Keratinocyte (primary cell): Measurements from ENCODE around the gene OS9. TPM values are rescaled to one million over a fixed set of nuclear protein-coding genes. Genes with fewer than 3 reads are reported as not detected.
"Not testable (repeated sequence)": the region's sequence is repeated elsewhere in the genome, so short reads cannot be mapped to it uniquely, and the experiment has no call there.

ENCODE experiments used
- DNase-seq: peaks from one replicate; pipeline ENCODE4 v3.0.0-alpha.2; 2011; ENCODE audit warnings: low read depth, missing footprints, low spot score
- FAIRE-seq: peaks from 2 replicates; lab custom pipeline; 2011; peaks lifted over from hg19 to GRCh38; lab: Jason Lieb, UNC
- H2AFZ ChIP-seq: 2 replicates; pipeline ENCODE4 v1.6.0; 2012; ENCODE audit warnings: low read length, control low read depth, inconsistent platforms; ENCODE audit not compliant: control insufficient read depth
- H3K27ac ChIP-seq: 2 replicates; pipeline ENCODE4 v1.5.1; 2011; ENCODE audit warnings: low read length; ENCODE audit not compliant: control insufficient read depth, insufficient read depth
- H3K27me3 ChIP-seq: 3 replicates; pipeline ENCODE4 v1.6.0; 2011; ENCODE audit warnings: low read length; ENCODE audit not compliant: control insufficient read depth, insufficient read depth; ENCODE audit errors: extremely low read depth
- H3K36me3 ChIP-seq, 2 experiments: 2 replicates in 1 of 2; 3 replicates in 1 of 2; pipeline ENCODE4 v1.5.1; 2011; ENCODE audit warnings: low read length in 2 of 2, mild to moderate bottlenecking in 1 of 2; ENCODE audit not compliant: control insufficient read depth in 2 of 2, insufficient read depth in 2 of 2; ENCODE audit errors: extremely low read depth in 1 of 2
- H3K4me1 ChIP-seq: 3 replicates; pipeline ENCODE4 v1.5.1; 2011; ENCODE audit warnings: low read length; ENCODE audit not compliant: control insufficient read depth, insufficient read depth; ENCODE audit errors: extremely low read depth
- H3K4me2 ChIP-seq: 3 replicates; pipeline ENCODE4 v1.6.0; 2011; ENCODE audit warnings: low read depth, low read length; ENCODE audit not compliant: control insufficient read depth, insufficient read depth; ENCODE audit errors: extremely low read depth
- H3K4me3 ChIP-seq, 3 experiments: fragments of 200-600 bp in 1 of 3; sonication (generic) in 1 of 3; 2 replicates in 2 of 3; 3 replicates in 1 of 3; pipeline ENCODE4 v1.5.1; 2011 to 2016; ENCODE audit warnings: low read length in 3 of 3, mild to moderate bottlenecking in 3 of 3, control low read depth in 2 of 3, inconsistent platforms in 1 of 3, low read depth in 1 of 3, mixed read lengths in 1 of 3, mixed run types in 1 of 3, moderate library complexity in 1 of 3; ENCODE audit not compliant: control insufficient read depth in 2 of 3, insufficient read depth in 2 of 3; ENCODE audit errors: extremely low read depth in 1 of 3
- H3K79me2 ChIP-seq: 2 replicates; pipeline ENCODE4 v1.6.0; 2012; ENCODE audit warnings: low read length; ENCODE audit not compliant: control insufficient read depth, insufficient read depth
- H3K9ac ChIP-seq: 3 replicates; pipeline ENCODE4 v1.6.0; 2011; ENCODE audit warnings: low read length; ENCODE audit not compliant: control insufficient read depth, insufficient read depth; ENCODE audit errors: extremely low read depth
- H3K9me1 ChIP-seq: 3 replicates; pipeline ENCODE4 v1.6.0; 2011; ENCODE audit warnings: low read length; ENCODE audit not compliant: control insufficient read depth, insufficient read depth; ENCODE audit errors: extremely low read depth
- H3K9me3 ChIP-seq: 2 replicates; pipeline ENCODE4 v1.5.1; 2012; ENCODE audit warnings: low read depth, low read length; ENCODE audit not compliant: control insufficient read depth
- H4K20me1 ChIP-seq: 3 replicates; pipeline ENCODE4 v1.6.0; 2011; ENCODE audit warnings: low read length; ENCODE audit not compliant: control insufficient read depth, insufficient read depth; ENCODE audit errors: extremely low read depth
- CTCF ChIP-seq, 3 experiments: IDR thresholded peaks in 1 of 3; conservative IDR thresholded peaks in 1 of 3; optimal IDR thresholded peaks in 1 of 3; 2 replicates in 2 of 3; 3 replicates in 1 of 3; pipeline versions ENCODE3 to v1.5.1; 2011; ENCODE audit warnings: low read length in 3 of 3, mild to moderate bottlenecking in 3 of 3, moderate library complexity in 2 of 3, control low read depth in 1 of 3, inconsistent platforms in 1 of 3; ENCODE audit not compliant: insufficient read depth in 2 of 3; ENCODE audit errors: extremely low read depth in 1 of 3
- EZH2 ChIP-seq: IDR thresholded peaks from one replicate; pipeline ENCODE4 v1.6.1; 2012; ENCODE audit warnings: inconsistent platforms, mild to moderate bottlenecking, low read length, moderate library complexity
- dilution Hi-C: fragments of 300-500 bp; cut with MboI; formaldehyde crosslinking; loops from one replicate; pipeline ENCODE4 v1.7.0; 2020; ENCODE audit warnings: low sequenced_read_pairs; ENCODE audit not compliant: extremely low pct_ligation_motif_present
- polyA plus RNA-seq, 5 experiments: library from polyadenylated mRNA; depleted of rRNA in 3 of 5; stranded (reverse) in 3 of 5; stranded (forward) in 1 of 5; unstranded in 1 of 5; fragments of >200 nt; gene quantifications; 1 replicate in 1 of 5; 2 replicates in 3 of 5; 3 replicates in 1 of 5; pipeline versions ENCODE4 v1.2.1 to v1.2.3, GENCODE V29; 2011 to 2012; ENCODE audit warnings: missing spikeins in 2 of 5, low read depth in 1 of 5, low replicate concordance in 1 of 5

The OS9 gene
- polyA plus RNA-seq, 1 donor (not counting 4 experiments of a cell fraction or from before 2014, with no cell fraction given): 82.2 TPM

- dilution Hi-C loops: no loop called here
- no peaks in the 10 kb centered on the region for H4K20me1 ChIP-seq
- no peak for DNase-seq
- no peaks in the 10 kb centered on the region for H3K4me1 ChIP-seq
- H3K27ac ChIP-seq: no peak overlapping the region
- no peak overlapping the region for H3K9ac ChIP-seq
- no peak for FAIRE-seq
- no peak overlapping the region for H2AFZ ChIP-seq
- no peak overlapping the region for H3K4me3 ChIP-seq
- H3K4me2 ChIP-seq: no peak overlapping the region
- H3K27me3 ChIP-seq: no peaks in the 10 kb centered on the region
- H3K79me2 ChIP-seq: no peaks in the 10 kb centered on the region
- no peaks in the 10 kb centered on the region for H3K36me3 ChIP-seq
- TF ChIP-seq EZH2 (no peak), CTCF (optimal IDR thresholded peaks at IDR 0.05 in 1 of 3, IDR thresholded peaks at IDR 0.05 in 1 of 3, conservative IDR thresholded peaks at IDR 0.05 in 1 of 3; ENCODE audit: extremely low read depth in 1 of 3, insufficient read depth in 2 of 3, low read length in 3 of 3) (no peak)
- H3K9me1 ChIP-seq: no peaks in the 10 kb centered on the region
- no peaks in the 10 kb centered on the region for H3K9me3 ChIP-seq
These were observed 39.9 kb upstream of the OS9 start for GRCh38 chr12:57654042-57654441.

GRCh38 chr12:57655541-57656240 lies 38.2 kb upstream of the OS9 start:
- Histone ChIP-seq H2AFZ (no peak overlapping the region), H3K4me3 (no peak overlapping the region), H3K79me2 (no peaks in the 10 kb centered on the region), H3K4me2 (no peak overlapping the region), H3K9ac (no peak overlapping the region), H3K27me3 (no peaks in the 10 kb centered on the region), H3K9me3 (no peaks in the 10 kb centered on the region), H3K9me1 (no peaks in the 10 kb centered on the region), H4K20me1 (no peaks in the 10 kb centered on the region), H3K27ac (no peak overlapping the region), H3K4me1 (no peaks in the 10 kb centered on the region), H3K36me3 (no peaks in the 10 kb centered on the region)
- DNase-seq (no peak), FAIRE-seq (no peak)
- no peak for TF ChIP-seq CTCF (optimal IDR thresholded peaks at IDR 0.05 in 1 of 3, IDR thresholded peaks at IDR 0.05 in 1 of 3, conservative IDR thresholded peaks at IDR 0.05 in 1 of 3; ENCODE audit: extremely low read depth in 1 of 3, insufficient read depth in 2 of 3, low read length in 3 of 3)
- no peak for TF ChIP-seq EZH2
- dilution Hi-C loops: no loop called here

GRCh38 chr12:57656408-57656807 lies 37.5 kb upstream of the OS9 start:
- H4K20me1 ChIP-seq, H3K4me3 ChIP-seq, H3K9ac ChIP-seq, dilution Hi-C loops, H3K36me3 ChIP-seq, DNase-seq, H3K27ac ChIP-seq, H3K9me3 ChIP-seq, H3K9me1 ChIP-seq, H3K27me3 ChIP-seq, FAIRE-seq, H3K79me2 ChIP-seq, H2AFZ ChIP-seq, H3K4me1 ChIP-seq, H3K4me2 ChIP-seq: not testable (repeated sequence)
